GM21737 (cell line): ENCODE measurements around the gene SSTR5.

Source experiments
- ATAC-seq: cut with Tn5 transposase; IDR thresholded peaks from one replicate; pipeline ENCODE4 v1.9.1; 2021; ENCODE audit warnings: mild to moderate bottlenecking, moderate library complexity; ENCODE audit not compliant: unreplicated experiment

Gene SSTR5

GRCh38 chr16:1101133-1101532 lies 28.6 kb downstream of the SSTR5 start:
- ATAC-seq: no peak

- no peak for ATAC-seq
Observed at GRCh38 chr16:1101573-1102332, 29.2 kb downstream of the SSTR5 start.

- no peak for ATAC-seq
Observed at GRCh38 chr16:1102333-1102700, 29.8 kb downstream of the SSTR5 start.

DNA sequence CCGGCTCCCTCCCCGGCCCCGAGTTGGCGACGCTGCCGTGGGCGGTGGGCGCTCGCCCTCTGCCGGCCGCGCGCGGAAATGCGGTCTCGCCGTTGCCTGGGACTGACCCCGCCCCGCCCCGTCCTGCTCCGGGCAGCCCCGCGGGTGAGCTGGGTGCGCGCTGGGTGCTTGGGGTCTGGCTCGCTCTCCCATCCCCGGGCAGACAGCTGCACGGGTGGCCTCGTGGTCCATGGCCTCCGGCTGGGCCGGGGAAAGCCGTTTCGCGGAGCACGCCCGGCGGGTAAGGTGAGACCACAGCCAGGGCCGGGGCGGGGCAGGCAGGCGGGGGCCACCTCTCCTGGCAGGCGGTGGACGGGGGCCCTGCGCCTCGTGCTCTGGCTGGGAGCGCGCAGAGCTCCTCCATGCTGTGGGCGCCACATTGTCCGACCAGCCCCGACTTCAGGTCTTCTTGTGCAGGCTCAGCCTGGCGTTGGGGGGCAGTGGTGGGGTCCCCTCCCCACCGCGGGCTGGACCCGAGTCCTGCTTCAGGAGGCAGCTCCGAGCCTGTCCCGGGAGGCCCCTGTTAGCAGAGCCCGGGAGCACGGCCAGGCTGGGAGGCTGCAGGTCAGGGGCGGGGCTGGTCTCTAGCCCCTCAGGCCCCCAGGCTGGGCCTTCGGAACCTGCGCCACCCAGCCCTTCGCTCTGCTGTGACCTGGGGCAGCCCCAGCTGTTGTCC lies 30.5 kb downstream of the SSTR5 start:
- no peak for ATAC-seq

GRCh38 chr16:1103636-1103980 lies 31.1 kb downstream of the SSTR5 start:
- ATAC-seq: no peak

DNA sequence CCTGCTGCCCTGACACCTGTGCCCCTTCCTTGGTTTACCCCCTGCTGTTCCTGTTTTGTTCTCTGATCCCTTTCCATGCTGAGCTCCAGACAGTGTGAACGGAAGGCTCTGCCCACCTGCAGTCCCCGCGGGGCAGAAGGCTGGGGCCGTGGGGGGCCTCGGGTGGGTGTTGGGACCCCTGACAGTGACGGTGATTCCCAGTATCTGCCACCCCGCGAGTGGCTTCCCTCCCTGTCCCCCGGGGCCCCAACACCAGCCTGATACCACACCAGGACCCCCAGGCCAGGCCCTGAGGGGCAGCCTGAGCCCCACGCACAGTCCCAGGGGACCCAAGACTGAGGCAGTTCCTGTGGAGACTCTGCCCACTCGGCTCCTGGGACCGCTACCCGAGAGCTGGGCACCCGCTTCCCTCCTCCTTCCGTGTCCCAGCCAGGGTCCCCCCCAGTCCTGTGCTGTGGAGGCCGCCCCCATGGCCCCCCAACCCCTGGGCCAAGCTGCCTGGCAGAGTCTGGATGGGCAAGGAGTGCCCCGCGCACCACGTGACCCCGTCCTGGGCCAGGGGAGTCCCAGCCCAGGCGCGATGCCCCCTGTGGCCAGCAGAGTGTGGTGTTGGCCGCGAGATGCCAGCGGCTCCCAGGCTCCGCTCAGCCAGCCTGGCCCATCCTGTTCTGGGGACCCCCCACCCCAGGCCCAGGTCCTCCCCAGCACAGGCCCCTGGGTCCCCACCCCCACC lies 33.5 kb downstream of the SSTR5 start:
- no peak for ATAC-seq

GRCh38 chr16:1106659-1107058 lies 34.1 kb downstream of the SSTR5 start:
- no peak for ATAC-seq

DNA sequence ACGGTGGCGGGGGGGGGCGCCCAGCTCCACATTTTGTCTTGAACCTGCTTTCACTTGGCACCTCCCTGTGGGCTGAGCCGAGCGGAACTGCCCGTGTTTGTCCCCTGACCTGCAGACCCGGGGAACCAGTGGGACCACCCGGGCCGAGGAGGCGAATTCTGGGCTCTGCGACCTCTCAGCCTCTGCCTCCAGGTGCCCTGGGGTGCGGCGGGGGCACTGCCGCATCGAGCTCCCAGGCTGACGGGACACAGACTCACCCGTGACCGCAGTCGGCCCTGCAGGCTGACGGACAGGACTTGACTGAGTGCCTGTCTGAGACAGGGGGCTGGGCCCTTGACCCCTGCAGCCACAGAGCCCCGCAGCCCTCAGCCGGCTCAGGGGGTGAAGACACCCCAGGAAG lies 34.6 kb downstream of the SSTR5 start:
- no peak for ATAC-seq

DNA sequence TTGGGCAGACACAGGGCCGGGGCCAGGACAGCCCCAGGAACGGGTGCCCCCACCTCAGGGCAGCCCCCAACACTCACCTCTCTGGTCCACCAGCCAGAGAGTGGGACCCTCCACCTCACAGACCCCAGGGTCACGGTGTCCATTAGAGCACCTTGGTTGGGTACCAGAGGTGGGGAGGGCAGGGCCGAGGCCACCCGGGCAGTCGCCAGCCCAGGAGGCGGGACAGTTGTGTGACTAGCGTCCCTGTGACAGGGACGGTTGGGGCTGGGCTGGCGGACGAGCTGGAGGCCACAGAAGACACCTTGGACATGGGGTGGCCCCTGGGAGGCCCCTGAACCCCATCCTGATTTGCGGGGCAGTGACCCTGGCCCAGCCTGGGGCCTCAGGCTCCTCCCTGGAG lies 35.2 kb downstream of the SSTR5 start:
- ATAC-seq: no peak

GRCh38 chr16:1108299-1109252 lies 36.0 kb downstream of the SSTR5 start:
- ATAC-seq: no peak

GRCh38 chr16:1109648-1110047 lies 37.1 kb downstream of the SSTR5 start:
- no peak for ATAC-seq

- no peak for ATAC-seq
Observed at GRCh38 chr16:1112506-1113184, 40.1 kb downstream of the SSTR5 start.

GRCh38 chr16:1113489-1113888 lies 40.9 kb downstream of the SSTR5 start:
- no peak for ATAC-seq

DNA sequence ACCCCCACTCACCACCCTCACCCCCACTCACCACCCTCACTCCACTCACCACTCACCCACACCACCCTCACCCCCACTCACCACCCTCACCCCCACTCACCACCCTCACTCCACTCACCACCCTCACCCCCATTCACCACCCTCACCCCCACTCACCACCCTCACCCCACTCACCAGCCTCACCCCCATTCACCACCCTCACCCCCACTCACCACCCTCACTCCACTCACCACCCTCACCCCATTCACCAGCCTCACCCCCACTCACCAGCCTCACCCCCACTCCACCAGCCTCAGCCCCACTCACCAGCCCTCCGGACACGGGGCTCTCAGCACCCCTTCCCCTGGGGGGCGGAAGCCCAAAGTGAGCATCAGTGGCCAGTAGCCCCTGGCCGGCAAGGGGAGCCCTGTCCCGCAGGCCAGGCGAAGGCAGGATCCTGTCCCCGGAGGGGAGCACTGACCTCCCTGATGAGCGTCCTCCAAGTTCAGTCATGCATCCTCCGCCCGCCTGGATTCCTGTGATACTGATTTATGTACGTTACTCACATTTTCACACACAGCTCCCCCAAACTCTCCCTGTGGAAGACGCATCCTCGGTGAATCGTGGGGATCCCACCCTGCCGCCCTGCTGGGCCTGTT lies 41.5 kb downstream of the SSTR5 start:
- no peak for ATAC-seq

- ATAC-seq: no peak
Observed at GRCh38 chr16:1116693-1117077, 44.1 kb downstream of the SSTR5 start.

GRCh38 chr16:1117176-1117900 lies 44.8 kb downstream of the SSTR5 start:
- no peak for ATAC-seq

DNA sequence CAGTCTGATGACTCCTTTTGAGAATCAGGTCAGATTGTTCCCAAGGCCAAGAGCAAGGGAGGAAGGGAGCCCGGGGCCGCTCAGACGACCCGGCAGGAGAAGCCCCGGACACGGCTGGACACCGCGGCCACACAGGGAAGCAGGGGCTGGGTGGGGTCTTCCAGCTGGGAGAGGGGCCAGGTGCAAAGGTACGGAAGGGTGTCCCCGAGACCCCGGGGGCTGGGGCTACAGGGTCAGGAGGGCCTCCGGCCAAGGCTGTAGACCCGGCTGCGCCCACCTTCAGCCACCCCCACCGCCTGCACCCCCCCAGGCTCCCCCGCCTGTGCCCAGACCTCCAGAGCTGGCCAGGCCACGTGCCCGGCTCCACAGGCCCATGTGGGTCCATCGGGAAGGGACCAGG lies 45.4 kb downstream of the SSTR5 start:
- ATAC-seq: no peak

- no peak for ATAC-seq
Observed at GRCh38 chr16:1119129-1119528, 46.6 kb downstream of the SSTR5 start.
